ENCODE results near the gene SPACA7.

The SPACA7 gene

GRCh38 chr13:112362021-112362420, 14.1 kb upstream of the SPACA7 start:
- no peak overlapping the region for H3K27ac ChIP-seq (replicated peaks)
- no peaks in the 10 kb centered on the region for H3K27me3 ChIP-seq (ENCODE audit: insufficient read depth, poor library complexity, severe bottlenecking)
- H3K4me3 ChIP-seq (replicated peaks; ENCODE audit: insufficient read depth, low read length): no peak overlapping the region
- DNase-seq (ENCODE audit: low read depth in 1 of 2, low spot score in 1 of 2): no peak
- TF ChIP-seq POLR2AphosphoS5 (IDR thresholded peaks at IDR 0.05; ENCODE audit: low read depth) (no peak), GABPA (IDR thresholded peaks at IDR 0.05; ENCODE audit: low read depth) (no peak), SPI1 (IDR thresholded peaks at IDR 0.05; ENCODE audit: borderline replicate concordance, low read depth) (no peak)
- TF ChIP-seq, protein P1, sequence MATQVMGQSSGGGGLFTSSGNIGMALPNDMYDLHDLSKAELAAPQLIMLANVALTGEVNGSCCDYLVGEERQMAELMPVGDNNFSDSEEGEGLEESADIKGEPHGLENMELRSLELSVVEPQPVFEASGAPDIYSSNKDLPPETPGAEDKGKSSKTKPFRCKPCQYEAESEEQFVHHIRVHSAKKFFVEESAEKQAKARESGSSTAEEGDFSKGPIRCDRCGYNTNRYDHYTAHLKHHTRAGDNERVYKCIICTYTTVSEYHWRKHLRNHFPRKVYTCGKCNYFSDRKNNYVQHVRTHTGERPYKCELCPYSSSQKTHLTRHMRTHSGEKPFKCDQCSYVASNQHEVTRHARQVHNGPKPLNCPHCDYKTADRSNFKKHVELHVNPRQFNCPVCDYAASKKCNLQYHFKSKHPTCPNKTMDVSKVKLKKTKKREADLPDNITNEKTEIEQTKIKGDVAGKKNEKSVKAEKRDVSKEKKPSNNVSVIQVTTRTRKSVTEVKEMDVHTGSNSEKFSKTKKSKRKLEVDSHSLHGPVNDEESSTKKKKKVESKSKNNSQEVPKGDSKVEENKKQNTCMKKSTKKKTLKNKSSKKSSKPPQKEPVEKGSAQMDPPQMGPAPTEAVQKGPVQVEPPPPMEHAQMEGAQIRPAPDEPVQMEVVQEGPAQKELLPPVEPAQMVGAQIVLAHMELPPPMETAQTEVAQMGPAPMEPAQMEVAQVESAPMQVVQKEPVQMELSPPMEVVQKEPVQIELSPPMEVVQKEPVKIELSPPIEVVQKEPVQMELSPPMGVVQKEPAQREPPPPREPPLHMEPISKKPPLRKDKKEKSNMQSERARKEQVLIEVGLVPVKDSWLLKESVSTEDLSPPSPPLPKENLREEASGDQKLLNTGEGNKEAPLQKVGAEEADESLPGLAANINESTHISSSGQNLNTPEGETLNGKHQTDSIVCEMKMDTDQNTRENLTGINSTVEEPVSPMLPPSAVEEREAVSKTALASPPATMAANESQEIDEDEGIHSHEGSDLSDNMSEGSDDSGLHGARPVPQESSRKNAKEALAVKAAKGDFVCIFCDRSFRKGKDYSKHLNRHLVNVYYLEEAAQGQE (IDR thresholded peaks at IDR 0.05; ENCODE audit: insufficient replicate concordance, low read depth): no peak
- TF ChIP-seq, protein P2, sequence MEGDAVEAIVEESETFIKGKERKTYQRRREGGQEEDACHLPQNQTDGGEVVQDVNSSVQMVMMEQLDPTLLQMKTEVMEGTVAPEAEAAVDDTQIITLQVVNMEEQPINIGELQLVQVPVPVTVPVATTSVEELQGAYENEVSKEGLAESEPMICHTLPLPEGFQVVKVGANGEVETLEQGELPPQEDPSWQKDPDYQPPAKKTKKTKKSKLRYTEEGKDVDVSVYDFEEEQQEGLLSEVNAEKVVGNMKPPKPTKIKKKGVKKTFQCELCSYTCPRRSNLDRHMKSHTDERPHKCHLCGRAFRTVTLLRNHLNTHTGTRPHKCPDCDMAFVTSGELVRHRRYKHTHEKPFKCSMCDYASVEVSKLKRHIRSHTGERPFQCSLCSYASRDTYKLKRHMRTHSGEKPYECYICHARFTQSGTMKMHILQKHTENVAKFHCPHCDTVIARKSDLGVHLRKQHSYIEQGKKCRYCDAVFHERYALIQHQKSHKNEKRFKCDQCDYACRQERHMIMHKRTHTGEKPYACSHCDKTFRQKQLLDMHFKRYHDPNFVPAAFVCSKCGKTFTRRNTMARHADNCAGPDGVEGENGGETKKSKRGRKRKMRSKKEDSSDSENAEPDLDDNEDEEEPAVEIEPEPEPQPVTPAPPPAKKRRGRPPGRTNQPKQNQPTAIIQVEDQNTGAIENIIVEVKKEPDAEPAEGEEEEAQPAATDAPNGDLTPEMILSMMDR (IDR thresholded peaks at IDR 0.05; ENCODE audit: insufficient read depth, low read length): no peak

- DNase-seq (ENCODE audit: low read depth in 1 of 2, low spot score in 1 of 2): no peak
- Histone ChIP-seq H3K27me3 (ENCODE audit: insufficient read depth, poor library complexity, severe bottlenecking) (no peaks in the 10 kb centered on the region), H3K4me3 (replicated peaks; ENCODE audit: insufficient read depth, low read length) (no peak overlapping the region), H3K27ac (replicated peaks) (no peak overlapping the region)
- TF ChIP-seq SPI1 (IDR thresholded peaks at IDR 0.05; ENCODE audit: borderline replicate concordance, low read depth): no peak
- no peak for TF ChIP-seq GABPA (IDR thresholded peaks at IDR 0.05; ENCODE audit: low read depth)
- no peak for TF ChIP-seq POLR2AphosphoS5 (IDR thresholded peaks at IDR 0.05; ENCODE audit: low read depth)
- TF ChIP-seq, protein P1 (IDR thresholded peaks at IDR 0.05; ENCODE audit: insufficient replicate concordance, low read depth): no peak
Observed at GRCh38 chr13:112363867-112364528, 12.2 kb upstream of the SPACA7 start.

DNA sequence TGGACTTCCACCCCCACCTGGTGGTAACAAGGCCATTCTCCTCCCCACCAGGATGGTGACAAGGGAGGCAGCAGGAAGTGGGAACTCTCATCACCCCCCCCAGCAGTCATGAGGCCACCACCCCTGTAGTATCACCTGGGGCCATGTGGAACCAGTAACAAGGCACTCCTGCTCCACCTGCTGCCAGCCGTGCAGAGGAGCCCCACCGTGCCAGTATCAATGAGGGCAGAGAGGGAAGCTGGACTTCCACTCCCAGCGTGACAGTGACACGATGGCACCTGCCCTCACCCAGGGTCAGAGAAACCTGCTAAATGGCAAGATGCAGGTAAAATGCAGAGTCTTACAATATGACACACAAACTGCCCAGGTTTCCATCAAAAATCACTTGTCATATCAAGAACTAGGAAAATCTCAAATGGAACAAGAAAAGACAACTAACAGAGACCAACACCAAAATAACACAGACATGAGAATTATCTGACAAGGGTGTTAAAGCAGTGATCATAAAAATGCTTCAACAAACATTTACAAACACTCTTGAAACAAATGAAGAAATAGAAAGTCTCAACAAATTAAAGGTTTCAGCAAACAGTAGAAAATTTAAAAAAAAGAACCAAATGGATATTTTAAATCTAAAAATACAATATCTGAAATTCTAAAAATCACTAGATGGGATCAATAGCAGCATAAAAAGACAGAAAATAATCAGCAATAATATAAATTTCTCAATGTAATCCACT, 9.1 kb upstream of the SPACA7 start:
- Histone ChIP-seq H3K4me3 (replicated peaks; ENCODE audit: insufficient read depth, low read length) (no peak overlapping the region), H3K27me3 (ENCODE audit: insufficient read depth, poor library complexity, severe bottlenecking) (peaks cover 8% of the 10 kb centered on the region), H3K27ac (replicated peaks) (no peak overlapping the region)
- DNase-seq (ENCODE audit: low read depth in 1 of 2, low spot score in 1 of 2): no peak
- TF ChIP-seq SPI1 (IDR thresholded peaks at IDR 0.05; ENCODE audit: borderline replicate concordance, low read depth): no peak

GRCh38 chr13:112368883-112369282, 7.3 kb upstream of the SPACA7 start:
- H3K27me3 ChIP-seq (ENCODE audit: insufficient read depth, poor library complexity, severe bottlenecking): peaks cover 10% of the 10 kb centered on the region
- no peak for DNase-seq (ENCODE audit: low read depth in 1 of 2, low spot score in 1 of 2)
- TF ChIP-seq POLR2AphosphoS5 (IDR thresholded peaks at IDR 0.05; ENCODE audit: low read depth) (no peak), GABPA (IDR thresholded peaks at IDR 0.05; ENCODE audit: low read depth) (no peak), SPI1 (IDR thresholded peaks at IDR 0.05; ENCODE audit: borderline replicate concordance, low read depth) (no peak)
- TF ChIP-seq, protein P1 (IDR thresholded peaks at IDR 0.05; ENCODE audit: insufficient replicate concordance, low read depth): no peak
- TF ChIP-seq, protein P2 (IDR thresholded peaks at IDR 0.05; ENCODE audit: insufficient read depth, low read length): no peak
- no peak overlapping the region for H3K27ac ChIP-seq (replicated peaks)
- no peak overlapping the region for H3K4me3 ChIP-seq (replicated peaks; ENCODE audit: insufficient read depth, low read length)

Measured in HL-60 (cell line).